Liver (tissue), 3 donors: ENCODE results near the gene RERE.

Experiments used
- ATF3 ChIP-seq: IDR thresholded peaks from 2 replicates; pipeline ENCODE4 v1.6.1; 2016; ENCODE audit warnings: antibody characterized with exemption
- CTCF ChIP-seq: fragments of 150-350 bp; IDR thresholded peaks from 2 replicates; pipeline ENCODE4 v1.5.1; 2017; ENCODE audit warnings: improper control_type of control experiment, low read depth, low read length; ENCODE audit not compliant: missing input control
- GABPA ChIP-seq, 2 donors: IDR thresholded peaks in 1 of 2; conservative IDR thresholded peaks in 1 of 2; 2 replicates each; pipeline ENCODE4 v1.6.1; 2016; ENCODE audit warnings: antibody characterized with exemption in 2 of 2, mild to moderate bottlenecking in 1 of 2, moderate library complexity in 1 of 2
- JUND ChIP-seq, 2 donors: IDR thresholded peaks; 2 replicates each; pipeline ENCODE4 v1.6.1; 2016; ENCODE audit warnings: antibody characterized with exemption in 2 of 2
- TAF1 ChIP-seq: conservative IDR thresholded peaks from 2 replicates; pipeline ENCODE4 v1.6.1; 2016; ENCODE audit warnings: antibody characterized with exemption, mild to moderate bottlenecking
- YY1 ChIP-seq: IDR thresholded peaks from 2 replicates; pipeline ENCODE4 v1.6.1; 2016; ENCODE audit warnings: antibody characterized with exemption, mild to moderate bottlenecking
- TF ChIP-seq, protein P1 (sequence below): IDR thresholded peaks from 2 replicates; pipeline ENCODE4 v1.6.1; 2016; ENCODE audit warnings: antibody characterized with exemption, mild to moderate bottlenecking
- TF ChIP-seq, protein P2 (sequence below): IDR thresholded peaks from 2 replicates; pipeline ENCODE4 v1.6.1; 2016; ENCODE audit warnings: antibody characterized with exemption
- donor health status: healthy.
- donor health status: healthy.

DNA sequence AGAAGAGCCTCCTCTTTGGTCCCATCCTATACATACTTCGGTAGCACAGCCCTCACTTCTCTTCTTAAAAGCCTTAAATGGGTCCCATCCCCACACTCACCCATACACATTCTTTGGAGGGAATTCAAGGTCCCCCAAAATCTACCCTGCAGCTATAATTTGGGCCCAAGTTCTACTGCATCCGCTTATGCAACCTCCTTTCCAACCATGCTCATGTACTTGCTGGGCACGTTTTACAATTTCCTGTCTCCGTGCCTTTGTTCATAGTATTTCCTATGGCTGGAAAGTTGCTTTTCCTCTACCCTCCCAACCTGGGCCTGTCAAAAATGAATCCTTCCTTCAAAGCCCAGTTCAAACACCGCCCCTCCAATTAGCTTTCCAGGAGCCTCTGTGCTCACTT, 399.8 kb downstream of the RERE start:
- TF ChIP-seq CTCF = no peak
- TF ChIP-seq JUND (IDR thresholded peaks at IDR 0.05) = no peak
- TF ChIP-seq, protein P1, sequence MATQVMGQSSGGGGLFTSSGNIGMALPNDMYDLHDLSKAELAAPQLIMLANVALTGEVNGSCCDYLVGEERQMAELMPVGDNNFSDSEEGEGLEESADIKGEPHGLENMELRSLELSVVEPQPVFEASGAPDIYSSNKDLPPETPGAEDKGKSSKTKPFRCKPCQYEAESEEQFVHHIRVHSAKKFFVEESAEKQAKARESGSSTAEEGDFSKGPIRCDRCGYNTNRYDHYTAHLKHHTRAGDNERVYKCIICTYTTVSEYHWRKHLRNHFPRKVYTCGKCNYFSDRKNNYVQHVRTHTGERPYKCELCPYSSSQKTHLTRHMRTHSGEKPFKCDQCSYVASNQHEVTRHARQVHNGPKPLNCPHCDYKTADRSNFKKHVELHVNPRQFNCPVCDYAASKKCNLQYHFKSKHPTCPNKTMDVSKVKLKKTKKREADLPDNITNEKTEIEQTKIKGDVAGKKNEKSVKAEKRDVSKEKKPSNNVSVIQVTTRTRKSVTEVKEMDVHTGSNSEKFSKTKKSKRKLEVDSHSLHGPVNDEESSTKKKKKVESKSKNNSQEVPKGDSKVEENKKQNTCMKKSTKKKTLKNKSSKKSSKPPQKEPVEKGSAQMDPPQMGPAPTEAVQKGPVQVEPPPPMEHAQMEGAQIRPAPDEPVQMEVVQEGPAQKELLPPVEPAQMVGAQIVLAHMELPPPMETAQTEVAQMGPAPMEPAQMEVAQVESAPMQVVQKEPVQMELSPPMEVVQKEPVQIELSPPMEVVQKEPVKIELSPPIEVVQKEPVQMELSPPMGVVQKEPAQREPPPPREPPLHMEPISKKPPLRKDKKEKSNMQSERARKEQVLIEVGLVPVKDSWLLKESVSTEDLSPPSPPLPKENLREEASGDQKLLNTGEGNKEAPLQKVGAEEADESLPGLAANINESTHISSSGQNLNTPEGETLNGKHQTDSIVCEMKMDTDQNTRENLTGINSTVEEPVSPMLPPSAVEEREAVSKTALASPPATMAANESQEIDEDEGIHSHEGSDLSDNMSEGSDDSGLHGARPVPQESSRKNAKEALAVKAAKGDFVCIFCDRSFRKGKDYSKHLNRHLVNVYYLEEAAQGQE = no peak
- no peak for TF ChIP-seq TAF1
- no peak for TF ChIP-seq GABPA (IDR thresholded peaks at IDR 0.05 in 1 of 2, conservative IDR thresholded peaks at IDR 0.05 in 1 of 2)
- TF ChIP-seq YY1 = peak; percentile 8
- TF ChIP-seq, protein P2, sequence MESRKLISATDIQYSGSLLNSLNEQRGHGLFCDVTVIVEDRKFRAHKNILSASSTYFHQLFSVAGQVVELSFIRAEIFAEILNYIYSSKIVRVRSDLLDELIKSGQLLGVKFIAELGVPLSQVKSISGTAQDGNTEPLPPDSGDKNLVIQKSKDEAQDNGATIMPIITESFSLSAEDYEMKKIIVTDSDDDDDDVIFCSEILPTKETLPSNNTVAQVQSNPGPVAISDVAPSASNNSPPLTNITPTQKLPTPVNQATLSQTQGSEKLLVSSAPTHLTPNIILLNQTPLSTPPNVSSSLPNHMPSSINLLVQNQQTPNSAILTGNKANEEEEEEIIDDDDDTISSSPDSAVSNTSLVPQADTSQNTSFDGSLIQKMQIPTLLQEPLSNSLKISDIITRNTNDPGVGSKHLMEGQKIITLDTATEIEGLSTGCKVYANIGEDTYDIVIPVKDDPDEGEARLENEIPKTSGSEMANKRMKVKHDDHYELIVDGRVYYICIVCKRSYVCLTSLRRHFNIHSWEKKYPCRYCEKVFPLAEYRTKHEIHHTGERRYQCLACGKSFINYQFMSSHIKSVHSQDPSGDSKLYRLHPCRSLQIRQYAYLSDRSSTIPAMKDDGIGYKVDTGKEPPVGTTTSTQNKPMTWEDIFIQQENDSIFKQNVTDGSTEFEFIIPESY = no peak
- TF ChIP-seq ATF3 = no peak
